Dermis blood vessel endothelial cell (primary cell): ENCODE data around the gene ELMO1. TPM values are rescaled to one million over a fixed set of nuclear protein-coding genes. Genes with fewer than 3 reads are reported as not detected.

Experiments
- DNase-seq: peaks from one replicate; pipeline ENCODE4 v3.0.0; 2010
- total RNA-seq: library from RNA; depleted of rRNA; stranded (reverse); fragments of >200 nt; gene quantifications from 2 replicates; pipeline ENCODE4 v1.2.3, GENCODE V29; 2014

ELMO1 gene
- total RNA-seq, 1 donor from 2014 or later: 109 TPM

DNA sequence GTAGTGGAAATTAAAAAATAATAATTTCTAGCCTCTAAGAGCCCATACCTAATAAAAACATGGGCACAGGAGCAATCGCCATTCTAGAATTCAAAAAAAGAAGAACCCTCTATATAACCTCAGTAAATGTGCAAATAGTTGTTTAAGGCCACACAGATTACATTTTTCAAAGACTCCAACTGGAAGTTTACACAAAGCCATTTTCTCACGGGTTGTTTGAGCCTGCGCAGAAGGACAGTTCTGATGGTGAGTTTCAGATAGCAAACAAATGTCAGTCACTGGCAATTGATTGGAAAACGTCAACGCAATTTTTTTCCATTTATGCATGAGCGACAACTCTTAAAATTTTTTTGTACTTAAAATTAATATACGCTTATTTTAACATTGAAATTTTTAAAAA, 23.0 kb upstream of the ELMO1 start:
- DNase-seq: no peak

DNA sequence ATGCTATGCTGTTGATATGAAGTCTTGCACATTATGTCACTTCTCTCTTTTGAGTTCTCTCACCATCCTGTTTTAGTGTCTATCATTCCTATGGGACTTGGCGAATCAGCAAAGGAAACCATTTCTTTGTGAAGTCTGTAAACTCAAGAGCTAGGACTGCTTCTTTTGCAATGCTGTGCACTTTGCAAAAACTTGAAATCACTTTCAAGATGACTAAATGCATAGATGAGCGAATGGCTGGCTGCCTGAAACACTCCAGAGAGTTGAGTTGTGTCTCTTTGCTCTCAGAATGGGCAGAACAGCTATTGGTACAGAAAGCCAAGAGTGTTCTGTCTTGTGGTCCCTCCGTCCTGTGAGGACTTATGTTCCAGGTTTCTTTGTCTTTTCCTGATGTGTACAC, 18.3 kb upstream of the ELMO1 start:
- DNase-seq: no peak

DNA sequence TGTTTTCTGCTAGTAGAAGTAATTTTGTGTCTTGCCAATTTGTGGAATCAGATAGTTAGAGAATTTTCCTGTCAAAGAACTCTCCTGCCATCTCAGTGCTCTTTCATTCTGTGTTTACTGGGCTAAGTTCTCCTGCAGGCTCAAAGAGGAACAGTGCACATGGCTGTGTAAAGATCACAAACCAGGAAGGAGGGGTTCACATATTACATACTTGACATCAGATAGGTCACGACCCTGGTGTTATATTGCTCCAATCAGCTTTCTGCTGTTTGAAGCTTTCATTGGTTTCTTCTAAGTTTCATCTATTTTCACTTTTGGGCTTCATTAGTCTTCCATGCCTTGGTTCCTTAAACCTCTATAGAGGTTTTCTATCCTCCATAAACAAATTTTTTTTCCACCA, 13.5 kb upstream of the ELMO1 start:
- DNase-seq: no peak

DNA sequence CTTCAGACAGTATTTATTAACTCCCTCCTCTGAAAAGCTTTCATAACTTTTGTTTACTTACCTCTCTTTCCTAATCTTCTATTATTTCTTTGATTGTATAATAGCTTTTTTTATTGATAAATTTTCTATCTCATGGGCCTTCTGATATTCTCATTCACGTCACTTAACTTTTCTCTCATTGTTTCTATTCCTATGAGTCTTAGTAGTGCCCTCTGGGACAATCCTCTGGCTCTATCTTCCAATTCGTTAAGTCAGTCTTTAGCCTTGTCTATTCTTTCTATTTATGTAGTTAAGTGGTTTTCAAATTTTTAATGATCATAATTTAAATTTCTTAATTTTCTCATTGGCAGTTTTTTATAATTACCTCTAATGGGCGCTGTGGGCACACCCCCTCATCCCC, 6.4 kb upstream of the ELMO1 start:
- DNase-seq: no peak

DNA sequence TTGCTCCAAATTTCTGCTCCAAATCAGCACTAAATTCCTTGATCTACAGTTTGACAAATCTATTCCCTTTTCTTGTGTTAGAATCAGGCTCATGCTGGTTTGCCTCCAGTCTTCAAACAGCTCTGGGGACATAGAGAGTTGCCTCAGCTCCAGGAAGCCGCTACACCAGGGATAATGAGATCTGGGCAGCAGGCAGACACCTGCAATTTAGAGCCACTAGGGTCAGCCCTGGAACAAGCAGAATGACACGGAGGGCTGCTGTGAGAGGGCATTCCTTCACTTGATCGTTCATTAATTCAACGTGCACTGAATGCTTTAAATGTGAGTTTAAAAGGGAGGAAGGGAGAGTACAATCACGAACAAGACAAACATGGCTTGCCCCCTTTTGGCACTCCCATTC, 3.7 kb upstream of the ELMO1 start:
- DNase-seq: no peak

DNA sequence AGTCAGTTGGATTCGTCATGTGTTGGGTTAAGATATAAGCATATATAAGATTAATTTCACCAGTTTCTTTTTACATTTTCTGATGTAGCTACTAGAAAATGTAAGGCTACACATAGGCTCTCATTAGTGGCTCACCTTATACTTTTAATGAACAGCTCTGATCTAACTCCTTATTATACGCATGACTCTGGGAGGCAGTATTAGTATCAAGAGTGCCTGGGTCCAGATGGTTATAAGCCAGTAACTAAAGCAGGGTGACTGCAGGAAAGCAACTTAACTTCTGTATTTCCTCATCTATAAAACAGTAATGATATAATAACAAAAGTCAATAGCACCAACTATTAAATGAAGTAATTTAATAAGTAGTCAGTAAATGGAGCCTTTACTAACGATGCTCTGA, 1.4 kb upstream of the ELMO1 start:
- DNase-seq: no peak

DNA sequence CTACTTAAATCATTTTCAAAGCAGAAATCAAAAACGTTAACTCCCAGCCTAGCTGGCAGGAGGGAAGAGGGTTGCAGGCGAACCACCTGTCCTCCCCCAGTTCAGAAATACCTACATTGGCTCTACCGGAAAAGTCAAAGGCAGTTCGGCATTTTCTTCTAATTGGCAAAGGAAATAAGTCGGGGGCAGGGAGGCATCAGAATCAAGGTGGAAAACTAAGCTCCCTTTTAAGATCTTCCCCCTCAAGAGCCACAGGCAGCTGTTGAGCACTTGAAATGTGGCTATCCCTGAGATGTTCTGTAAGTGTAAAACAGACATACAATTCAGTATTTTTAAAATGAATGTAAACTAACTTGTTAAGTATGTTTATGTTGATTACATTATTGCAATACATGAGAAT, 957 bp upstream of the ELMO1 start:
- DNase-seq: no peak

DNA sequence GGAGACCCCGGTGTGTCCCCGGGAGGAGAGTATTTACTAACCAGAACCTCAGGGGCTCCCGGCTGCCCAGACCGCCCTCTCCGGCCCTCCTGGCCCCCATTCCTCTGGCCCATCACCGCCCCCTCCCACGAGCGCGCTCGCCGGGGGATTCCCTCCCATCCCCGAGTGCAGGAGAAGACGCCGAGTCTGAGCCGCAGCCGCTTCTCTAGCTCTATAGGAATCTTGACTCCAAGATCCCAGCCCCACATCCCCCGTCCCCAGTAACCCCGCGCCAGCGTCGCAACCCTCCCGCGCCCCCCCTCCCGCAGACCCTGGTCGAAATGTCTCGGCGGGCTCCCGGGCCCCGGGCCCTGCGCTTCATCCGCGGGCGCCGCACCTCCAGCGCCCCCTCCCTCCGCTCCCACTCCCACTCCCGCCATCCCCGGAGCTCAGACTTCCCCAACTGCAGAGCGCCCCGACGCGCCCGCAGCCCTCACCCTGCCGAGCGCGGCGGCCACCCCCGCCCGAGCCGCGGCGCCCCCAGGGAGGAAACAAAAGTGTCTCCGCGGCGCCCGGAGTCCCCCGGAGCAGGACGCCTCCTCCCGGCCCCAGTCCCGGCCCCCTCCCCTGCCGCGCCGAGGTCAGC, 541 bp downstream of the ELMO1 start:
- DNase-seq: no peak

DNA sequence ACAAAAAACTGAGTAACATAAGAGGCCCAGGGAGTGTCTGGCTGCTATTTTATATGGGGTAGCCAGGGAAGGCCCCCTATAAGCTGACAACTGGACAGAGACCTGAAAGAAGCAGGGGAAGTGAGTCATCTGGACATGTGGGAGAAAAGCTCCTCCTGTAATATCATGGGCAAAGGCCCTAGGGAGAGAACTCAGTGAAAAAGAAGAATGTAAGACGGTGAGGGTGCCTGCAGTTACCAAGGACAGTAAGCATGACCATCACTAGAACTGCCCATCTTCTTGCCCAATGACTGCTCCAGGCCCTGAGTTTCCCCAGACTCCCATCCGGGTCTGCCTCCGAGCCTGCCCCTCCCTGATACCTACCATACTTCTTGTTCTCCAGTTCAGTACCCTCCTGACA, 2.3 kb downstream of the ELMO1 start:
- DNase-seq: no peak

DNA sequence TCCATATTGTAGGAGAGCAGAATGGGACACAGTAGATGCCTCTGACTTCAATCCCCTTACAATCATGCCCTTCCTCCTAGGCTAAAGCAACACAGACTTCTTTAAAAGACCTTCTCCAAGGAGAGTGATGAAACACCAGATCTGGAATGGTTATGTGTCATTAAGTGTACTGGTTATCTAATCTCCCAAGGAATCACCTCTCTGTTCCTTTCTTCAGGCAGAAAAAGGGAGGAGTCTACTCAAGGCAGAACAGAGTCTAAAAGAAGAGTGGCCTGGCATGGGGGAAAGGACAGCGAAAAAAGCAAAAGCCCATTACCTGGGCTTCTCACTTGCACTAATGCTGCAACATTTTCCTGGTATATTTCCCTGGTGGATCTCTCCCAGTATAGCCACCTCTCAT, 2.9 kb downstream of the ELMO1 start:
- DNase-seq: no peak

DNA sequence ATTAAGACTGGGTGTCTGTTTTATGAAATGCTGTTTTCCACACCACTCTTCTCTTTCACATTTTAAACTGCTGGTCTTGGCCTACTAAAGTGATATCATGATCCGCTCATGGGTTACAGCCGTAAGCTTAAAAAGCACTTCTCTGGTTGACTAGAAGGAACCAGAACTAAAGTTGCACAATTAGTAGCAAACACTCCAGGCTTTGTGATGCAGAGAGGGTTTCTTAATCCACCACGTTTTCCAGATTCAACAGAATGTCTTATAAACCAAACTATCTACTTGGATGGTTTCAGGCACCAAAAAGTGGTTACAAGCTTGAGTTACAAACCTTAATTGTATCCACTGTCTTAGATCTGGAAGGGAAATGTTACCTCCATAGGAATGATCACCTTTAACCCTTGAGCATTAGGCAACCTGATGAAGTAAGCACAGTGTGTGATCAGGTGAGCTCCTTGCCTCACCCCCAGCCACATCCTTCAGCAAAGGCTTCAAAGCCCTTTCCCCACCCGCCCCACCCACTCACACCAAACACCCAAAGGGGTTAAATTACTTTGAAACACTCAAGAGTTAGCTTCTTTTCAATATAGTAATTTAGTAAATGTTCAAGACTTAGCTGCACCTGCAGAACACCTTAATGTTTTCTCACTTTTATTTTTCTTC, 3.5 kb downstream of the ELMO1 start:
- DNase-seq: no peak

DNA sequence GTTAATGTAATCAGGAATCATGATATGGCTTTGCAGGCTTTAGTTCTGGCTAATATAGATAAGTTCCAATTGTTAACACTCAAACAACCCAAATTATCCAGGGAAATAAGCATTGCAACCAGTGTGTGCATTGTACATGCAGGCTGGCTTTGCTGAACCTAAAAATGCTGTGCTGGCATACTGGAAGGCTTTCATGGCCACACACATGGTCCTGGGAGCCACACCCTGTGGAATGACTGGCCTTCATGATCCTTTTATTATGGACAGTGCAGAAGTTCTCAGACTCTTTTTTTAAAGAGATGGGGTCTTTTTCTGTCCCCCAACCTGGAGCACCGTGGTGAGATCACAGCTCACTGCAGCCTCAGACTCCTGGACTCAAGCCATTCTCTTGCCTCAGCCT, 5.0 kb downstream of the ELMO1 start:
- DNase-seq: no peak

DNA sequence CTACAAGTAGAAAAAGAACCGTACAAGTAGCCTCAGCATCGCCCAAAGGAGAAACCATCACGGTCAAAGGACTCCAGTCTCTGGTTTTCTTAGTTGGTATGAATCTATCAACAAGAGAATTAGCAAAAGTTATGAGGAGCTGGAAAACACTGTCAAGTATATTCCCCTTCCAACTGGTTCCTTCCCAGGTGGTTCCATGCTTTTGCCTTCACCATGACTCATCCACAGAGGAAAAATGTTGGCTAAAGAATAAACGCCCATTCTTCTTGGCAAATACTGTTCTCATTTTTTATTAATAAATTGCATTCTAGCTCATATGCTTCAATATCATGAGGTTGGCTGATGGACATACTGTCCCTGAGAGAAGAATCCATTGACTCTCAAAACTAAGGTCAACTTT, 6.4 kb downstream of the ELMO1 start:
- DNase-seq: peak; percentile 30

DNA sequence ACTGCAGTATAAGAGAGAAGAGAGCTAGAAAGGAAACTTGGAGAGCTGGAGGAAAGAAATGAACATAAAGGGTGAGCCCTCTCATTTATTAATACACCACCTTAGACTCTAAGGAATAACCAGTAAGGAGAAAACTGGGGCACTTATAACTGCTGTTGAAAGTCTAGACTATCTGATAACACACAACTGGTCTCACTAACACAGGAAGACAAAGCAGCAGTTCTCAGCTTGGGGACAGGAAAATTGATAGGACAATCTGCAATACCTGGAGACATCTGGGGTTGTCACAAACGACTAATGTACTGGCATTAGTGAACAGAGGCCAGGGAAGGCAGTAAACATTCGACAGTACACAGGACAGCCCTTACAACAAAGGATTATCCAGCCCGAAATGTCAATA, 6.8 kb downstream of the ELMO1 start:
- DNase-seq: peak; percentile 7

DNA sequence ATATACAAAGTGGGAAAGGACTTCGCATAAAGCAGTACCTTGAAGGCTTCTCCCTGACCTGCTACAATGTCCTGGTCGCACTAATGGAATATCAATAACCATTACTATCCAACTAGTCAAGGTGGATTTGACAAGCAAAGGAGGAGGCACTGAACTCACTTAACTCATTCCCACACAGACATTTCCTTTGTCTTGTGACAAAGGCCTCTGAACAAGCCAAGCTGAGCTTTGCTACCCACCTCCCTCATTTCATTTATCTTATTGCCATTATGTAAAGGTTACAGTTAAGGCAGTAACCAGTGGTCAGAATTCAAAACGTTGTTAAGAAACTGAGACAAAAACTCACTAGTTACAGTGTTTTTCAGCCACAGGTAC, 7.3 kb downstream of the ELMO1 start:
- DNase-seq: peak; percentile 30

DNA sequence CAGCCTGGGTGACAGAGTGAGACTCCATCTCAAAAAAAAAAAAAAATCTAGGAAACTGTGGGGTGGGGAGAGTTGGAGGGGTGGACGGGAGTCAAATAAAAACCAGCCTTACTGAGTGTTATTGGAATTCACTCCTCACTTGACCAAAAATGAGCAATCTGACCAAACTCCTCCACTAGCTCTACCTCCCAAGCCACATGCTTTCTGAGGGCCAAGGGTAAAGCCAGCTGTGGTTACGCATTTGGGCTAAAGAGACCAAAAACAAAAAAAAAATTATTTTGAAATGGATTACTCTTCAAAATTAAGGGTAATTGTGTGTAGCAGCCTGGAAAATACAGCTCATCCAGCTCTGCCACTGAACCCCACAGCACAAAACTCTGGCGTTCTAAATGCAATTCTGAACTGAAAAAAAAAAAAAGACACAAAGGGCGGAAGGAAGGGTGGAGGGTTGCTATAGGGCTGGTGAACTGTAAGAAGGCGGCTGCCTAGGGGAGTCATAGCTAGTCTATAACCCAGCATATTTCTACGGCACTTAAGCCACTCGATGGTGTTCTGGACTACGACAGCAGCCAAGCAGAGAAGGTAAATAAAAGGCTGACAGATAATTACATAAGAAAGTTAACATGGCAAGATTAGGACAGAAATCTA, 7.8 kb downstream of the ELMO1 start:
- peak; percentile 84 for DNase-seq

DNA sequence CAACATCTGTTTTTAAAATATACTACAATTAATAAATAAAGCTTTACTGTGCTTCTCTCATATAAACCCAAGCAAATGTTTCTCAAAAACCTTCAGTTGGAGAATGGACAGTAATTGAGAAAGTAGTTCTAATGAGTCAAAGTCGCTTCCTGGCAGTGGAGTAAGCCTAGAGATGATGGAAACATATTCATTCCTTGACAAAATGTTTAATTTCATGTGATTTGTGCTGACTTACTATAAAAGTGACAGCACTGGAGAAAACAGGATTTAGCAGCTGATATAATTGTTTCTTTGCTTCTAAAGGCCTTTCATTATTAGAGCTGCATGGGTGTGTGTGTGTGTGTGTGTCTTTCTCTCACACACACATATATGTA, 9.0 kb downstream of the ELMO1 start:
- DNase-seq: no peak

DNA sequence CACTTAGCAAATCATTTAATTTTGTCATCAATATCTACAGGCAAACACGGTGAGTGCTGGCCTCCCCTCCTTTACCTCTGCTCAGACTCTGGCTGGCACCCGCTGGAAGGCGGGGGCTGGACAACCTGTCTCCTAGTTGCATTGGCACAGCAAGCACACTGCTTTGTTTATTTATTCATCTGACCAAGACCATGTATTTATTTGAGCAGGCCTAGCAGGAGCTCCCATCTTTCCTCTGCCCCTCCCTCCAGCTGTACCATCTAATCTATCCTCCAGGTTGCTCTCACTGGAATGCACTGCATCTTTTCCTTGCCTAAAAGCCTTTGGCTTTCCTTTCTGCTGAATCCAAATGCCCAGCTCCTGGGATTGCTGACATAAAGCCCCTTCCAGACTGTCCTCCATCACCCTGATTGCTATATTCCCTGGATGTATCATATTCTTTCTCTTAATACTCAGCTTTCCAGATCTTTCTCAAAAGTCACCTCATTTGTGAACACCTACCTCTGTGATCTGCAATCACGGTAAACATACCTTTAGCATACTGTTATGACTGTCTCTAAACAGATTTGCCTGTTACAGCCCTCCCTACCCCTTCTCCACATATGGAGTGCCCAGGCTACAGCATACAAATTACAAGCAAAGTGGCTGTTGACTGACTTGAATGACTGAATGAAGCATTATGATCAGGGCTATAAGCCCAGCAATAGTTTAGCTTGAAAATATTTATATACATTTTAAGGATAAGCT, 9.6 kb downstream of the ELMO1 start:
- no peak for DNase-seq

DNA sequence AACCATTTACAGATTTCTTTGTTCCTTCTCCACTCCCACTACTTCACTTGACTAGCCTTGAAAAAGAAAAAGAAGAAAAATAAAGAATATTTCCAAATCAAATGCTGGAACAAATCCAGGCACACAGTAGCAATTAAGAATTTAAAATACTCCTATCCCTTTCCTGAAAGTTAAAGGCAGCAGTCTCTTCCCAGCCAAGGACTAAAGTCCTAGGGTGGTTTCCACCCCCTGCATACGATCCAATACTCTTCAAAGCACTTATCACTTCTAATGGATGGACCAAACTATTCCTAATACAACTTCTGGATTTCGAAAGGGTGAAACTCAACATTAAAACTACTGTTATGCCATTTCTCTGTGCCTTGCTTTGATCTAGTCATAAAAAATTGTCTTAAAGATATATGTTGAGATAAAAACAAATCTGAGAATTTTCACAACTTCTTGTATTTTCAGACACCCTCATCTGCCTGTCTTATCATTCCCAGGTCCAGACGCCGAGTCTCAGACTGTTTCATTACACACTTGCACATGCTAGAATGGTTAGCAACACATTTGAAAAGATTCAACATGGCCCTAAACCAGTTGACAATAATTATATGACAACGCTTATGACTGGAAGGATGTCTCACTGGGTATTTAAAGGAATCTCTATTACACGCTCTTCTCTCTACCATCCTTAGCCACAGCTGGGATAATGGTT, 13.4 kb downstream of the ELMO1 start:
- no peak for DNase-seq

DNA sequence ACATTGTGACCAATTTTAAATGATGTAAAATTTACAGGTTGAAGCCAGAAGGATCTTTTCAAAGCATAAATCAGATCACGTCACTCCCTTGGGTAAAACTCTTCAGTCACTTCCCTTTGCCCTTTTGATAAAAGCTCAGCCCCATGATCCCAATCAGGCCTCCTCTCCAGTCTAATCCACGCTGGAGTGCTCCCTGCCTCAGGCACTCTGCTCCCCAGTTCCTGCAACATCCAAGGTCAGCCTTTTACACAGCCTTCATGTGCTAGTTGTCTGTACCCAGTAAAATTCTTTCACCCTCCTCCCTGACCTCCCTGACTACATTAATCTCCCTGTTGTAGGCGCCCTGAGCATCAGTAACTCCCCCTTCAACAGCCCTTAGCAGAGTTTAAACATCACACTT, 14.1 kb downstream of the ELMO1 start:
- DNase-seq: no peak

DNA sequence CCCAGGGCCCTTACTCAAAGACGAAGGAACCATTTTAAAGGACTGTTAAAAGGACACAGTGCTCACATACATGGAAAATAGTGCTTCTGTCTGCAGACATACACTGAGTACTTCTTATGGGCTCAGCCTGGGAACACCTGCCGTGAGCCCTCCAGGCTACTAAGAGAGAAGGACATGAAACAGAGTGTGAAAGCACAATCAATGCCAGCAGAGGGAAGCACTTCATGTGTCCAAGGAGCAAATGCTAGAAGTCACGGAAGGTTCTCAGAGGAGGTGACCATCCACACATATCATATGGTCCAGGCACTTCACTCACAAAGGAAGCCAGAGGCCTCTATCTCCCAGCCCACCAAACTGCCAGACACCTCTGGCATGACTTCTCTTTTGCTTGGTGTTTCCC, 15.5 kb downstream of the ELMO1 start:
- DNase-seq: peak; percentile 28

DNA sequence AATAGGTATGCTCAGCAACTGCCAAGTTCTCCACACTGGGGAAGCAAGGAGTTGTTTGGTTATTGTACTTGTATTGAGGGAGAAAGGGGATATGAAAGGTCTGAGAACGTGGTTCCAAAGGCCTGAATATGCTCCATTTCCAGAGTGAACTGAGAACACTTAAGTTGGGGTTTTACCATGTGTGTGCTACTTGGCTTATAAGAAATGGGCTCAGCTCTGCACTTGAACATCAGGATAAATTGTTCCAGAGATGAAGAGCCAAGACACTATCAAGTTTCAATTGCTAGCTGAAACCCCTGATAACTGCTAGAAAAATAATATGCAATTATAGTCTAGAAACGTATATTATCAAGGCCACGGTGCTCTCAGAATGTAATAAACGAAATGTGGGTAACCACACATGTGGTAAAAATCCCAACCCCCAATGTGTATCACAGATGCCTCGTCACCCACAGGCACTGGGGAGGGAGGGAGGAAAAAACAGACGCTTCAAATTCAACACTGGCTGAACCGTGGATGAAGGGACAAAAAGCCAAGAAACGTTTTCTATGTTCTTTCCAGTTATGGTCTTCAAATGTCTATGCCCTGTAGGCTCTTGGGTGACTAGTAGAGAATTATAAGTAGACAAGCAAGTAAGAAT, 16.3 kb downstream of the ELMO1 start:
- no peak for DNase-seq

DNA sequence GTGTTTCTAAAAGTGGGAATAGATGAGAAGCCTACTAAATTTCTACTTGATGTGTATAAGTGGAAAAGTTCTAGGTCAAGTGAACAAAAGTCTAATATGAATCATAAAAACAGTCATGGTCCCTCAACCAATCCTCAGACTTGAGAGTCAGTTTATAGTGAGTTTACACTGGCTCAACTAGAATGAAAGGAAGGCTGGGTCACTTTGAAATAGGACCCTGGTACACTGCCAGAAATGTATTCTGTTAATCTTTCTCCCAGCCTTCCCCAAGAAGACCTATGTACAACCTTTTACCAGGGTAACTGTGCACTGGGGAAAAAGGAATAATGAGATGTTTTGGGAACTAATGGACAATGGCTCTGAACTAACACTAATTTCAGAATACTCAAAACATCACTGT, 17.3 kb downstream of the ELMO1 start:
- DNase-seq: peak; percentile 40
